Endometrium (tissue), 2 donors: ENCODE results near the gene ADRA2A.

Source experiments
- FAIRE-seq: peaks from 2 replicates; lab custom pipeline; 2012; peaks lifted over from hg19 to GRCh38; lab: Jason Lieb, UNC
- donor health status: control.
- donor health status: control.

ADRA2A gene

DNA sequence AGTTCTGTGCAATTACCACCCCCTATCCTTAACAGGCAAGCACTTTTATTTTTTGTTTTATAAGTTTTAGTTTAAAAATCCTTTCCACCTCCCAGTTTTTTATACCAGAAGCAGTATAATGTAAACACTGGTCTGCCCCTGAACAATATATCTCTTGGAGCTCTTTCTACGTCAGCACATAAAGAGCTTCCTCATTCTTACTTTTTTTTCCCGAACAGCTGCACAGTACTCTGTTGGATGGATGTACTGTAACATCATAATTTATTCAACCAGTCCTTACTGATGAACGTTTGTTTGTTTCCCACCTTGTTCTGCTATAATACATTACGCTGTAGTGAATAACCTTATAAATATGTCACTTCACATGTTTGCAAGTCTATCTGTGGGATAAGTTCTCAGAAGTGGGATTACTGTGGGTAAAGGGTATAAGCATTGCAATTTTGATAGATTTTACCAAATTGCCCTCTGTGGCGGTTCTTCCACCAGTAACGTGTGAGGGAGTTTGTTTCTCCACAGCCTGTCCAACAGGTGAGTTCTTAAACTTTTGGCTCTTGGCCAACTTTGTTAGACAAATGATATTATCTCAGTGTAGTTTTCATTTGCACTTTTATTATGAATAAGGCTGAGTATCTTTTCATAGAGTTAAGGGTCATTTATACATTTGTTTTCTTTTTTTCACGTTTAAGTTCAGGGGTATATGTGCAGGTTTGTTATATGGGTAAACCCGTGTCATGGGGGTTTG lies 32.8 kb downstream of the ADRA2A start:
- no peak for FAIRE-seq

DNA sequence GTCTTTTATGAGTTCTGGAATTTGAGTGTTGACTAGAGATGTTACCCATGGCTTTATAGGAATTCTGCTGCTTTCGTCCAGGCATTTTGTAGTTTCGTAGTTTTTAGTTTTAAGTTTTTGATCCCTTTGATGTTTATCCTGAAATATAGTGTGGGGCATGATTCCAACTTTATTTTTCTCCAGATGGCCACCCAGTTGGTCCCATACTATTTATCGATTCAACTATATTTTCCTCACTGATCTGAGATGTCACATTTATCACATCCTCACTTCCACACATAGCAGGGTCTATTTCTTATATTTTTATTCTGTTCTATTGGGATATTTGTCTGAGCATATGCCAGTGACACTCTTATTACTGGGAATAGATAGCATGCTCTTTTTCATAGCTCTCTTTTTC lies 33.9 kb downstream of the ADRA2A start:
- FAIRE-seq, result no peak

DNA sequence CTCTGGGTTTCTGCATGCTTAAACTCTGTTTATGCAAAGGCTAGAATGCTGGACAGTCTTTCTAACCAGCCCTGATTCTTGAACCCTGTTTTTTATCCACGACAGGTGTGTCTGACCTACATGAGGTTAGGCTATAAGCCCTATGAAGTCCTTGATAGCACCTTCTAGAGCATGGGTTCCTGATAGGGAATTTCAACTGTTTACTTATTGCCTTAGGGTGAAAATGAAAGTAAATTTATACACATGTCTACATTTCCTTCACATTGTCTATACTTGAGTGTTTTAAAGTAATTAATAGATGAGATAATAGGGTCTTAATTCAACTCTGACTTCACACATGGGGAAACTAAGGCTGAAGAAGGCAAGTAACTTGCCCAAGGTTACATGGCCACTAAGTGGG lies 35.5 kb downstream of the ADRA2A start:
- no peak for FAIRE-seq

GRCh38 chr10:111113238-111113960 lies 36.6 kb downstream of the ADRA2A start:
- FAIRE-seq, result no peak

GRCh38 chr10:111113961-111114757 lies 37.3 kb downstream of the ADRA2A start:
- FAIRE-seq, result no peak

GRCh38 chr10:111114758-111115500 lies 38.1 kb downstream of the ADRA2A start:
- FAIRE-seq, result no peak

- no peak for FAIRE-seq
Observed at GRCh38 chr10:111116211-111116610, 39.4 kb downstream of the ADRA2A start.

GRCh38 chr10:111116762-111117445 lies 40.1 kb downstream of the ADRA2A start:
- no peak for FAIRE-seq

DNA sequence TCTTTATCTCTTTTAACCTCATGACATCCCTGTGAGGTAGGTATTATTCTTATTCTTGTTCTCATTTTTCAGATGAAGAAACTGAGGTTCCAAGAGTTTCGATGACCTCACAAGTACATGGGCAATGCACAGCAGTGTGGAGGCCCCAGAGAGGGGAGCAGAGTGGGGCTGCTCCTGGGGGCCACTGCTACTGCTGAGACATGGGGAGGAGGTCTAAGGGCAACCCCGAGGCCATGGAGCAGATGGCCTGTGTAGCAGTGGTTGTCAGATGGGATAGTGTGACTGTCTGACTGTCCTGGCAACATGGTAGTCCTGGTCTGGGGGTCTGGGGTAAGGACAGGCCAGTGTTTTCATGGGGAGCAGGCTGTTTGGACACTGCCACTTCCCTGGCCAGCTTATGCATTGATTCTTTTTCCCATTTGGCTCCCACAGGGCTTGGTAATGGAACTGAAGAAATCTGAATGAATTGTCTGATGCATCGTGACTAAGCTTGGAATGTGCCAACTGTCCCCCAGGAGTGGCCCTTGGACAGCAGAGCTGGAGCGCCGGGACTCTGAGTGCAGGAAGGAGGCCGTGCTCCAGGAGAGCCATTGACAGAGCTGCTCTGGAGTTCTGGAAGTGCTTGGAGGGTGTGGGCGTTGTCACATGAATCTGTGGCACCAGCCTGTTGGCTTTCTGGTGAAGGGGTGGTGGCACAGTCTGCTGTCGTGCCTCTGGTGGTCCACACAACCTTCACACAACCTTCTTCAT lies 40.9 kb downstream of the ADRA2A start:
- no peak for FAIRE-seq

DNA sequence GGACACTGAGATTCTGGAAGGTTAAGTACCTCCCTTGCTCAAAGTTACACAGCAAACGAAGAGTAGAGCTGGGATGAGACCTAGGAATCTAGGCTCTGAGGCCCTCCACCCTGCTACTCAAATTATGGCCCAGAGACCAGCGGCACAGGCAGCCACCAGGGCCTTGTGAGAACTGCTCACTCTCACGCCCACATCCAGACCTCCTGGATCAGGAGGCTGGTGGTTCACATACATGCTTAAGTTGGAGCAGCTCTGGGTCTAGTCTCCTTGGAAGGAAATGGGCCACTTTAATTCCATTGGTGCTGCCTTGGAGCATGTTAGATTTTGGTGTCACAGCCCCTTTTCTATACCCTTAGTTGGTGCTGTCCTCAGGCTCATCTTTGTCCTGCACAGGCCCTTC lies 41.9 kb downstream of the ADRA2A start:
- FAIRE-seq, result no peak

- no peak for FAIRE-seq
Observed at GRCh38 chr10:111119637-111120036, 42.8 kb downstream of the ADRA2A start.

GRCh38 chr10:111122127-111122526 lies 45.3 kb downstream of the ADRA2A start:
- no peak for FAIRE-seq

DNA sequence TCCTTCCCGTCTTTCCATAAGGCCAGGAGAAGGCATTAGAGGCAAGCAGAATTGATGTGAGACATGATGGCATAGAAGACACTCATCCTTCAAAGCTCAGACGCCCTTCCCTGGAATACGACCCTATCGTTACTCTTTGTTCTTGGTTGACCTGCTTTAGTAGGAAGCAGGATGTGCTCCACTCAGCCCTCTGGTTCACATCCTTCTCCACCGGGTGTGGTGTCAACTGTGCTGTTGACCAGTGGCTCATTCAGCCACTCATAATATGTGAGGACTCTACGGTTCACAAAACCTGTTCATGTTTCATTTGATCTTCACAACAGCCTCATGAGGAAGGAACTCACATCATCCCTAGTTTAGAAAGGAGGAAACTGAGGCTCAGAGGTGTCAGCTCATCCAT lies 47.1 kb downstream of the ADRA2A start:
- FAIRE-seq, result no peak

GRCh38 chr10:111125102-111125501 lies 48.3 kb downstream of the ADRA2A start:
- FAIRE-seq, result no peak

- no peak for FAIRE-seq
Observed at GRCh38 chr10:111126077-111126476, 49.2 kb downstream of the ADRA2A start.

DNA sequence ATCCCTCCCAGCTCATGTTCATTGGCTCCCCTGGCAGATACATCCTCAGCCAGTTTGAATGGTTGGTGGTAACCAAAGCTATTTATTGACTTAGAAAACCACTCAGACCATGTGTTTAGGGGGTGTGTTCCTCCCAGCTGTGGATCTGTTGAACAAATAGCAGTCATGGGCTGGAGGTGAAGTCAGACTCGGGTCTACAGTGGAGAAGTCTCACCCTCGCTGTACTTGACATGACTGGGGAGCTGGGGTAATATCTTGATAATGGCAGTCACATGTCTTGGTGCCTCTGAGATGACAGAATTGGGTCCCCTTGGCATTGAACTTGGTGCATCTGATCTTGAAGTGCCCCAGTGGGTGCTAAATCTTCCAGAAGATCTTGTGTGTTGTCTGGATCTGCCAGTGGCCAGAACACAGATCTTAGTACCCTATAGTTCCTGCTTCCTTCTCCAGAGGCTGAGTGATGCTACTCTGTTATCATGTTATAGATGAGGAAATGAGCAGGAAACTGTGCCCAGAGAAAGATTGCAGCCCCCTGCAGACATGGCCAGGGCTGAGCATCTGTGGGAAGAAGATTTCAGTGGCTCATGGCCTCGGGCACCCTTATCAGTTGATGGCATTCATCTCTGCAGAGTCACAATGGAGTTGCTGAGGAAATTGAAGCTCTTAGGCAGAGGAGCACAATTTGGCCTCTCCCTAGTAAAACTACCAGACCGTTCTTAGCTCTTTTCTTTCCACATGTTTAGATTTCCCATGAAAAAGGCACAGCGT lies 50.4 kb downstream of the ADRA2A start:
- FAIRE-seq, result no peak

GRCh38 chr10:111128331-111129180 lies 51.7 kb downstream of the ADRA2A start:
- FAIRE-seq, result no peak

DNA sequence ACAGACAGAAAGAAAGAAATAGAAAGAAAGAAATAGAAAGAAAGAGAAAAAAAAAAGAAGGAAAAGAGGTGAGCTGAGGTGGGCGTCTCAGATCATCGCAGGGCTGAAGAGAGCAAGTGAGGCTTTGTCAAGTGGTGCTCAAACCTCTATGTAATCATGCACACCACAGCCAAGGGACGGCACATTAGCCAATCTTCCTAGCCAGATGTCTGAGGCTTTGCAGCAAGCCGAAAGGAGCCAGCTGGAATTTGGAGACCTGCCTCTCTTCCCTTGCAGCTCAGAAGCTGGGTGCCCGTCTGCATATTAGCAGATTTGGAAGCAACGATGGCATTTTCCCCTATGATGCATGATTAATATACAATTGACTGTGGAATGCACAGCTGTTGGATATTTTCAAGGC lies 52.5 kb downstream of the ADRA2A start:
- FAIRE-seq, result no peak

- no peak for FAIRE-seq
Observed at GRCh38 chr10:111130471-111130870, 53.6 kb downstream of the ADRA2A start.
